ENCODE measurements around the gene RERE. TPM values are rescaled to one million over a fixed set of nuclear protein-coding genes. Genes with fewer than 3 reads are reported as not detected.
"Not testable (repeated sequence)": the region's sequence is repeated elsewhere in the genome, so short reads cannot be mapped to it uniquely, and the experiment has no call there.

The RERE gene
- total RNA-seq, 1 donor from 2014 or later: 124 TPM

DNA sequence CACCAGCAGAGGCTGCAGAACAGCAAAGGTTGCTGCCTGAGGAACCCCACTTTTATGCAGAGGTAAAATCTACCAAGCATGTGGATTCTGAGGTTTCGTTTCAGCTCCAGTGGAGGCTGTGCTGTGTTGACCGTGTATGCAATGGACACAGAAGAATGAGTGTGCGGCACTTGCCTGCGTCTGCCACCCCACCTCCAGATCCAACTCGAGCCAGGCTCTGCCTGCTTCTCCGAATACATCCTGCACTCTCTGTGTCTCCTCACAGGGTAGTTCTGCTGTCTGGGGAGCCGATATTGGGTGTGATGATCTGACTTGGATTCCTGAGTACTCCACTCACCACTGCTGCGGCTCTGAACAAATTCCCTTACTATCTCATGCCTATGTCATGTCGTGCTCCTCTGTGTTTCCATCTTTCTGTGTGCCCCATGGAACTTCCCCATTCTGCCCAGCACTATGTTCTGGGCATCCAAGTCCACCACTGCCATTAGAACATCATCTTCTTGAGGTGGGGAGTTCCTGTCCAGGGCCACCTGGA lies 369.8 kb downstream of the RERE start:
- no peaks in the 10 kb centered on the region for H3K36me3 ChIP-seq (ENCODE audit: insufficient read depth, low read length)
- Mint-ChIP-seq H3K4me3 (ENCODE audit: unreplicated experiment) (no peak overlapping the region), H3K27ac (ENCODE audit: unreplicated experiment) (no peak overlapping the region), H3K36me3 (ENCODE audit: low read depth, unreplicated experiment) (peaks cover 13% of the 10 kb centered on the region), H3K4me1 (ENCODE audit: low read depth, unreplicated experiment) (peaks cover 10% of the 10 kb centered on the region), H3K27me3 (ENCODE audit: low read depth, unreplicated experiment) (no peaks in the 10 kb centered on the region), H3K9me3 (ENCODE audit: unreplicated experiment) (no peaks in the 10 kb centered on the region)
- no peak overlapping the region for H3K9ac ChIP-seq (ENCODE audit: low read length)
- peaks cover 3% of the 10 kb centered on the region for H3K79me2 ChIP-seq (ENCODE audit: insufficient read depth, low read length)
- no peak overlapping the region for H3K4me2 ChIP-seq (ENCODE audit: low read length)
- no peak overlapping the region for H2AFZ ChIP-seq (ENCODE audit: low read depth, low read length)
- no peak overlapping the region for H3K4me3 ChIP-seq (ENCODE audit: insufficient read depth, low read depth, low read length)
- DNase-seq (ENCODE audit: low read depth): no peak
- no peaks in the 10 kb centered on the region for H3K27me3 ChIP-seq (ENCODE audit: insufficient read depth, low read length)
- H3K9me3 ChIP-seq (ENCODE audit: insufficient read depth, low read depth, low read length): no peaks in the 10 kb centered on the region
- H3K4me1 ChIP-seq (ENCODE audit: insufficient read depth, low read length): peaks cover 5% of the 10 kb centered on the region
- FAIRE-seq: no peak
- no peak overlapping the region for H3K27ac ChIP-seq (ENCODE audit: low read depth, low read length)
- TF ChIP-seq, protein P1, sequence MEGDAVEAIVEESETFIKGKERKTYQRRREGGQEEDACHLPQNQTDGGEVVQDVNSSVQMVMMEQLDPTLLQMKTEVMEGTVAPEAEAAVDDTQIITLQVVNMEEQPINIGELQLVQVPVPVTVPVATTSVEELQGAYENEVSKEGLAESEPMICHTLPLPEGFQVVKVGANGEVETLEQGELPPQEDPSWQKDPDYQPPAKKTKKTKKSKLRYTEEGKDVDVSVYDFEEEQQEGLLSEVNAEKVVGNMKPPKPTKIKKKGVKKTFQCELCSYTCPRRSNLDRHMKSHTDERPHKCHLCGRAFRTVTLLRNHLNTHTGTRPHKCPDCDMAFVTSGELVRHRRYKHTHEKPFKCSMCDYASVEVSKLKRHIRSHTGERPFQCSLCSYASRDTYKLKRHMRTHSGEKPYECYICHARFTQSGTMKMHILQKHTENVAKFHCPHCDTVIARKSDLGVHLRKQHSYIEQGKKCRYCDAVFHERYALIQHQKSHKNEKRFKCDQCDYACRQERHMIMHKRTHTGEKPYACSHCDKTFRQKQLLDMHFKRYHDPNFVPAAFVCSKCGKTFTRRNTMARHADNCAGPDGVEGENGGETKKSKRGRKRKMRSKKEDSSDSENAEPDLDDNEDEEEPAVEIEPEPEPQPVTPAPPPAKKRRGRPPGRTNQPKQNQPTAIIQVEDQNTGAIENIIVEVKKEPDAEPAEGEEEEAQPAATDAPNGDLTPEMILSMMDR (IDR thresholded peaks at IDR 0.05; ENCODE audit: insufficient read depth, low read depth, low read length): no peak
- TF ChIP-seq EZH2 (IDR thresholded peaks at IDR 0.05; ENCODE audit: insufficient read depth, low read length): no peak
- peaks cover 9% of the 10 kb centered on the region for H4K20me1 ChIP-seq (ENCODE audit: insufficient read depth, low read length)

- H3K4me2 ChIP-seq (ENCODE audit: low read length); H3K79me2 ChIP-seq (ENCODE audit: insufficient read depth, low read length); H4K20me1 ChIP-seq (ENCODE audit: insufficient read depth, low read length); H3K27ac ChIP-seq (ENCODE audit: low read depth, low read length); H3K4me1 ChIP-seq (ENCODE audit: insufficient read depth, low read length); DNase-seq (ENCODE audit: low read depth); H3K4me3 Mint-ChIP-seq (ENCODE audit: unreplicated experiment); FAIRE-seq; H3K27me3 Mint-ChIP-seq (ENCODE audit: low read depth, unreplicated experiment); H3K9ac ChIP-seq (ENCODE audit: low read length); H3K27me3 ChIP-seq (ENCODE audit: insufficient read depth, low read length); H3K9me3 Mint-ChIP-seq (ENCODE audit: unreplicated experiment); H3K9me3 ChIP-seq (ENCODE audit: insufficient read depth, low read depth, low read length); H3K4me3 ChIP-seq (ENCODE audit: insufficient read depth, low read depth, low read length); H2AFZ ChIP-seq (ENCODE audit: low read depth, low read length); H3K36me3 ChIP-seq (ENCODE audit: insufficient read depth, low read length): not testable (repeated sequence)
- Mint-ChIP-seq H3K27ac (ENCODE audit: unreplicated experiment) (peak overlapping the region; percentile 18), H3K36me3 (ENCODE audit: low read depth, unreplicated experiment) (peaks cover 18% of the 10 kb centered on the region), H3K4me1 (ENCODE audit: low read depth, unreplicated experiment) (peaks cover 10% of the 10 kb centered on the region)
These were observed 371.3 kb downstream of the RERE start for GRCh38 chr1:8446119-8446518.

DNA sequence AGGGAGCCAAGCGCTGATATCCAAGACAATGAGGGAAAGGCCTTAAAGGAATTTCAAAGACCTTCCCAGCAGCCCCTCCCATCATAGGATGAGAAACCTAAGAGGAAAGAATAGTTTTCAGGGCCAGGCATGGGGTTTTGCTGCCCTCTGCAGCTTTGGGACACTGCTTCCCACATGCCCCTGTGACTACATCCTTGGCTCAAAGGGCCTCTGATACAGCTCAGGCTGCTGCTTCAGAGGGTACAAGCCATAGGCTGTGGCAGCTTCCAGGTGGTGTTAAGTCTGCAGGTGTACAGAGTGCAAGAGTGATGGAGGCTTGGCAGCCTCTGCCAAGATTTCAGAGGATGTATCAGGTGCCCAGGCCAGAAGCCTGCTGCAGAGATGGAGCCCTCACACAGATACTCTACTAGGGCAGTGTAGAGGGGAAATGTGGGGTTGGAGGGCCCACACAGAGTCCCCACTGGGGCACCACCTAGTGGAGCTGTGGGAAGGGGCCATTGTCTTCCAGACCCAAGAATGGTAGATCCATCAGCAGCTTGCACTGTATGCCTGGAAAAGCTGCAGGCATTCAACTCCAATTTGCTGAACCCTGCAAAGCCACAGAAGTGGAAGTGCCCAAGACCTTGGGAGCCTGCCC lies 373.8 kb downstream of the RERE start:
- Histone ChIP-seq H3K9ac (ENCODE audit: low read length) (no peak overlapping the region), H3K27ac (ENCODE audit: low read depth, low read length) (no peak overlapping the region), H3K27me3 (ENCODE audit: insufficient read depth, low read length) (no peaks in the 10 kb centered on the region), H4K20me1 (ENCODE audit: insufficient read depth, low read length) (peaks cover 6% of the 10 kb centered on the region), H2AFZ (ENCODE audit: low read depth, low read length) (no peak overlapping the region), H3K4me1 (ENCODE audit: insufficient read depth, low read length) (peaks cover 9% of the 10 kb centered on the region), H3K9me3 (ENCODE audit: insufficient read depth, low read depth, low read length) (no peaks in the 10 kb centered on the region), H3K79me2 (ENCODE audit: insufficient read depth, low read length) (no peaks in the 10 kb centered on the region), H3K36me3 (ENCODE audit: insufficient read depth, low read length) (no peaks in the 10 kb centered on the region), H3K4me3 (ENCODE audit: insufficient read depth, low read depth, low read length) (no peak overlapping the region), H3K4me2 (ENCODE audit: low read length) (no peak overlapping the region)
- TF ChIP-seq, protein P1 (IDR thresholded peaks at IDR 0.05; ENCODE audit: insufficient read depth, low read depth, low read length): no peak
- TF ChIP-seq EZH2 (IDR thresholded peaks at IDR 0.05; ENCODE audit: insufficient read depth, low read length): no peak
- Mint-ChIP-seq H3K4me1 (ENCODE audit: low read depth, unreplicated experiment) (peaks cover 21% of the 10 kb centered on the region), H3K9me3 (ENCODE audit: unreplicated experiment) (no peaks in the 10 kb centered on the region), H3K36me3 (ENCODE audit: low read depth, unreplicated experiment) (peaks cover 27% of the 10 kb centered on the region), H3K27me3 (ENCODE audit: low read depth, unreplicated experiment) (no peaks in the 10 kb centered on the region), H3K27ac (ENCODE audit: unreplicated experiment) (no peak overlapping the region), H3K4me3 (ENCODE audit: unreplicated experiment) (no peak overlapping the region)
- no peak for FAIRE-seq
- DNase-seq (ENCODE audit: low read depth): no peak
